Nephron progenitor cell (in vitro differentiated cells): Measurements from ENCODE around the gene OR1F1.

Experiments used
- DNase-seq: peaks from one replicate; pipeline ENCODE4 v3.0.0; 2021
- H3K27ac Mint-ChIP-seq: 2 replicates; pipeline ENCODE4 v1.8.0; 2021; ENCODE audit warnings: mild to moderate bottlenecking, moderate library complexity, mixed read lengths
- H3K27me3 Mint-ChIP-seq: 2 replicates; pipeline ENCODE4 v1.8.0; 2021; ENCODE audit warnings: mild to moderate bottlenecking, low read depth, mixed read lengths; ENCODE audit not compliant: poor library complexity
- H3K36me3 Mint-ChIP-seq: 2 replicates; pipeline ENCODE4 v1.8.0; 2021; ENCODE audit warnings: low read depth, mixed read lengths
- H3K4me1 Mint-ChIP-seq: 2 replicates; pipeline ENCODE4 v1.8.0; 2021; ENCODE audit warnings: mixed read lengths
- H3K4me3 Mint-ChIP-seq: 2 replicates; pipeline ENCODE4 v1.8.0; 2021; ENCODE audit warnings: mild to moderate bottlenecking, moderate library complexity, mixed read lengths
- H3K9me3 Mint-ChIP-seq: 2 replicates; pipeline ENCODE4 v1.8.0; 2021; ENCODE audit warnings: mild to moderate bottlenecking, moderate library complexity, mixed read lengths
- TF ChIP-seq, protein P1 (sequence below): fragments of 200-600 bp; sonication (generic); IDR thresholded peaks from 2 replicates; pipeline ENCODE4 v1.5.0; 2021; ENCODE audit warnings: antibody characterized with exemption

OR1F1 gene

DNA sequence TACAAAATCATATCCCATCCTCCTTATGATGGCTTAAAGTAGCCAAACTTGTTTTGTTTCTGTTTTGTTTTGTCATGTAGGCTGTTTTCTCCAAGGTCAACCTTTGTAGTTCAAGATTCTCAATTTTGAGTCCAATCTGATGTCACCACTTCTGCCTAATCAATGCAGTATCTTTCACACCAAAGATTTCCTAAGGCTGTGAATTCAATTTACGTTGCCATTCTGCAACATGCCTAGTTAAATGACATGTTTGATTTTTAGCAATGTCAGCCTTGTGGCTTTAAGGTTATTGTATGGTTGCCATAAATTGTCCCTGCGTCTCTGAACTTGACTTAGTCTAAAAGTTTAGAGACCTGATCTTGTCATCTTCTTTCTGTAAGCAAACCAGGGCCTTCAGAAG is 32.8 kb upstream of the OR1F1 start:
- TF ChIP-seq, protein P1, sequence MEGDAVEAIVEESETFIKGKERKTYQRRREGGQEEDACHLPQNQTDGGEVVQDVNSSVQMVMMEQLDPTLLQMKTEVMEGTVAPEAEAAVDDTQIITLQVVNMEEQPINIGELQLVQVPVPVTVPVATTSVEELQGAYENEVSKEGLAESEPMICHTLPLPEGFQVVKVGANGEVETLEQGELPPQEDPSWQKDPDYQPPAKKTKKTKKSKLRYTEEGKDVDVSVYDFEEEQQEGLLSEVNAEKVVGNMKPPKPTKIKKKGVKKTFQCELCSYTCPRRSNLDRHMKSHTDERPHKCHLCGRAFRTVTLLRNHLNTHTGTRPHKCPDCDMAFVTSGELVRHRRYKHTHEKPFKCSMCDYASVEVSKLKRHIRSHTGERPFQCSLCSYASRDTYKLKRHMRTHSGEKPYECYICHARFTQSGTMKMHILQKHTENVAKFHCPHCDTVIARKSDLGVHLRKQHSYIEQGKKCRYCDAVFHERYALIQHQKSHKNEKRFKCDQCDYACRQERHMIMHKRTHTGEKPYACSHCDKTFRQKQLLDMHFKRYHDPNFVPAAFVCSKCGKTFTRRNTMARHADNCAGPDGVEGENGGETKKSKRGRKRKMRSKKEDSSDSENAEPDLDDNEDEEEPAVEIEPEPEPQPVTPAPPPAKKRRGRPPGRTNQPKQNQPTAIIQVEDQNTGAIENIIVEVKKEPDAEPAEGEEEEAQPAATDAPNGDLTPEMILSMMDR = no peak
- no peak overlapping the region for H3K4me3 Mint-ChIP-seq
- H3K27ac Mint-ChIP-seq = no peak overlapping the region
- H3K9me3 Mint-ChIP-seq = peaks cover 28% of the 10 kb centered on the region
- peaks cover 78% of the 10 kb centered on the region for H3K27me3 Mint-ChIP-seq
- H3K4me1 Mint-ChIP-seq = peaks cover 21% of the 10 kb centered on the region
- no peaks in the 10 kb centered on the region for H3K36me3 Mint-ChIP-seq
- DNase-seq = no peak

DNA sequence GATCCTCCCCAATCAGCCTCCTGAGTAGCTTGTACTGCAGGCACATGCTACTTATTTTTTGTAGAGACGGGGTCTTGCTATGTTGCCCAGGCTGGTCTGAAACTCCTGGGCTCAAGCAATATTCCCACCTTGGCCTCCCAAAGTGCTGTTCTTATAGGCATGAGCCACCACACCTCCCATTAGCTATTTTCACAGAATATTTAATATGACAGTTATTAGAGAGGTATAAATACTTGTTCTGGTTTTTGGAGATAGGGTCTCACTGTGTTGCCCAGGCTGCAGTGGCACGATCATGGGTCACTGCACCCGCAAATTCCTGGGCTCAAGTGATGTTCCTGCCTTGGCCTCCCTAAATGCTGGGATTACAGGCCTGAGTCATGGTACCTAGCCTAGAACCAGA is 32.0 kb upstream of the OR1F1 start:
- H3K27me3 Mint-ChIP-seq = peaks cover 75% of the 10 kb centered on the region
- H3K36me3 Mint-ChIP-seq = no peaks in the 10 kb centered on the region
- no peak overlapping the region for H3K4me3 Mint-ChIP-seq
- DNase-seq = no peak
- H3K9me3 Mint-ChIP-seq = peaks cover 28% of the 10 kb centered on the region
- H3K27ac Mint-ChIP-seq = no peak overlapping the region
- peaks cover 22% of the 10 kb centered on the region for H3K4me1 Mint-ChIP-seq
- TF ChIP-seq, protein P1 = no peak

DNA sequence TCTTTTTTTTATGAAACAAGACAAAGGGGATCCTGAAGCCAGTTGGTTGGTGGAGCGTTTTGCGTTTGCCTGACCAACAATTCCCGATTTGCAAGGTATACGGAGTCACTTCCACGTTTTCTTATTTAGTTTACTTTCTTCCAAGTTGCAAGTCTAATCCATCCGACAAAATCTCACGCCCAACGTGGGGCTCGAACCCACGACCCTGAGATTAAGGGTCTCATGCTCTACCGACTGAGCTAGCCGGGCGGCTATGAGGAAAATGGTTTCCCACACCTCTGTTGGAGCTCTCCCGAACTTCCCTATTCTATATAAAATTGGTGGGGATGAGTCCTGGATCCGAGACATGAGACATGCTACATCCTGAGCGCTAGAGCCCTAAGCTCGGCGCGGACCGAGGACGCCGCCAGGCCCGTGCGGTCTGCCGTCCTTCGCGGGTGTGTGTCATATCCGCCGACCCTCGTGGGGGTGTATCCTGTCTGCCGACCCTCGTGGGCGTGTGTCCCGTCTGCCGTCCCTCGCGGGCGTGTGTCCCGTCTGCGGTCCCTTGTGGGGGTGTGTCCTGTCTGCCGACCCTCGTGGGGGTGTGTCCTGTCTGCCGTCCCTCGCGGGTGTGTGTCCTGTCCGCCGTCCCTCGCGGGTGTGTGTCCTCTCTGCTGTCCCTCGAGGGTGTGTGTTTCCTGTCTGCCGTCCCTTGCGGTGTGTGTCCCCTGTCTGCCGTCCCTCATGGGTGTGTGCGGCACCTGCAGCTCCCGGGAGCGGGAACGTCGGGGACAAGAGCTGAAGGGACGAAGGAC is 30.6 kb upstream of the OR1F1 start:
- peaks cover 28% of the 10 kb centered on the region for H3K9me3 Mint-ChIP-seq
- H3K4me3 Mint-ChIP-seq = peak overlapping the region; percentile 93
- TF ChIP-seq, protein P1 = no peak
- peaks cover 20% of the 10 kb centered on the region for H3K4me1 Mint-ChIP-seq
- no peaks in the 10 kb centered on the region for H3K36me3 Mint-ChIP-seq
- H3K27me3 Mint-ChIP-seq = peaks cover 72% of the 10 kb centered on the region
- H3K27ac Mint-ChIP-seq = no peak overlapping the region
- peak; percentile 74 for DNase-seq

DNA sequence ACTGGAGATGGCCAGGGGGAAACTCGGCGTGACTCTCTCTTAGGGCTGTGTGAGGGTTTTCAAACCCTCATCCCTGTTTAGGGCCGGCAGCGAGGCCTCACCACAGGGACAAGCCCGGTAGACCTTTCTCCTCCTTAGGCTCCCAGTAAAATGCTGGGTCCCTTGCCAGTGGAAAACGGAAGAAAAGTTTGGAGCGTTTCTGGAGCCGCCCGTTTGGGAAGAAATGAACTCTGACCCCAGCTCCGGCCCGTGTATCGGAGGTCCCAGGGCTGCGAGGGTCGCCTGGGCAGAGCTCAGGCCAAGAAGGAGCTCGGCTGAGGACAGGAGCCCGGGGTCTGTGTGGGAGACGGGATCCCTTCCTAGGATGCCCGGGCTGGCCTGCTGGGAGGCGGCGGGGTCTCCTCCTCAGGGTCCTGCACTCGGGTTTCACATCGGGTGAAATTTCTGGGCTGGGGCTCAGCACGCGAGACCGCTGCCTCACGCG is 29.9 kb upstream of the OR1F1 start:
- TF ChIP-seq, protein P1 = no peak
- peaks cover 65% of the 10 kb centered on the region for H3K27me3 Mint-ChIP-seq
- peak overlapping the region; percentile 93 for H3K4me3 Mint-ChIP-seq
- no peak overlapping the region for H3K27ac Mint-ChIP-seq
- H3K36me3 Mint-ChIP-seq = no peaks in the 10 kb centered on the region
- peaks cover 24% of the 10 kb centered on the region for H3K9me3 Mint-ChIP-seq
- DNase-seq = no peak
- peaks cover 15% of the 10 kb centered on the region for H3K4me1 Mint-ChIP-seq

DNA sequence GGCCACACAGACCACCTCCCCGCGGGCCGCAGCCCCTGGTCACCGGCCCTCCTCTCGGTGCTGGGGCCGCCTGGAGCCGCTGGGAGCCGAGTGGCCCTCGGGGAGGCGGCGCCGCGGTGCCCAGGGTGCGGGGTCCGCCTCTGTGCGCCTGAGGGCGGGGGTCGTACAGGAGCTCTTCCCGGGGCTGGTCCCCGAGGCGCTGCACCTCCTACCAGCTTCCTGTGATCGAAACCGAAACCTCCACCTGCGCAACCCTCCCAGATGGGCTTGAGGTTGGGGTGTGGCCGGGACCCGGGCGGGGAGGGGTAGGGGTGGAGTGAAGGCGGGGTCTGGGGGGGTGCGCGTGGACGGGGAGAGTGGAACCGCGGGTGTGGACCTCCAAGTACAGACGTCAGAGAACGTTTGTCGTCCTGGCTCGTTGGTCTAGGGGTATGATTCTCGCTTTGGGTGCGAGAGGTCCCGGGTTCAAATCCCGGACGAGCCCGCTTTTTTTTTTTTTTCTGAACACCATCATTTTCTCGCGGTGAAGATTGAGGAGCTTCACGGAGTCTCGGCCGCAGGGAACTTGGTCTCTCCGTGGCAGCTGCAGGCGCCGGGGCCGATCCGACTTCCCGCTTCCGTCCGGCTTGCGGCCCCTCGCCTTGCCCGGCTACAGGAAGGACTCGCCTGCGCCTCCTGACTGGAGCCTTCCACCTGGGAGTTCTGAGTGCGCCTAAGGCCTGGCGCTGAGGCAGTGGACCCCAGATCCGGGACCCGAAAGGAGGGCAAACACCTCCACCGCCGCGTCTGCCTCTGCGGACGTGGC is 29.3 kb upstream of the OR1F1 start:
- TF ChIP-seq, protein P1 = no peak

More for the DNA sequence above, 29.3 kb upstream of the OR1F1 start:
- peaks cover 24% of the 10 kb centered on the region for H3K9me3 Mint-ChIP-seq
- no peak overlapping the region for H3K27ac Mint-ChIP-seq
- H3K36me3 Mint-ChIP-seq = no peaks in the 10 kb centered on the region
- H3K4me1 Mint-ChIP-seq = peaks cover 19% of the 10 kb centered on the region
- peaks cover 60% of the 10 kb centered on the region for H3K27me3 Mint-ChIP-seq
- H3K4me3 Mint-ChIP-seq = peak overlapping the region; percentile 93
- peak; percentile 84 for DNase-seq
